OCI-LY3 (cell line): ENCODE measurements around the gene GPRASP2.

ENCODE experiments used
- CTCF ChIP-seq: fragments of 200-600, 300-600 bp; sonication (generic); IDR thresholded peaks from 2 replicates; pipeline ENCODE4 v1.5.1; 2014; ENCODE audit warnings: antibody characterized with exemption, low read length, low read depth
- EZH2phosphoT487 ChIP-seq: fragments of 200-600 bp; shearing (Covaris generic); IDR thresholded peaks from 2 replicates; pipeline ENCODE4 v1.6.1; 2018; ENCODE audit warnings: antibody characterized with exemption, mixed run types, low read depth

GRCh38 chrX:102711872-102712215, 404 bp upstream of the GPRASP2 start:
- TF ChIP-seq CTCF (no peak), EZH2phosphoT487 (no peak)
